Loucy (cell line): ENCODE results near the gene CCDC148.

Source experiments
- CTCF ChIP-seq: fragments of 200-600 bp; sonication (generic); conservative IDR thresholded peaks from 2 replicates; pipeline ENCODE4 v1.5.1; 2014; ENCODE audit warnings: mild to moderate bottlenecking, antibody characterized with exemption, low read length
- EZH2phosphoT487 ChIP-seq: fragments of 200-600 bp; IDR thresholded peaks from 2 replicates; pipeline ENCODE4 v1.6.1; 2018; ENCODE audit warnings: antibody characterized with exemption, mild to moderate bottlenecking, moderate library complexity, borderline replicate concordance

GRCh38 chr2:158346032-158346431 is 110.5 kb downstream of the CCDC148 start:
- TF ChIP-seq CTCF (no peak), EZH2phosphoT487 (no peak)
